ENCODE data around the gene TLR8.
A peak's percentile ranks its signal among the peaks of the same experiment; 100 is the strongest.

The TLR8 gene

DNA sequence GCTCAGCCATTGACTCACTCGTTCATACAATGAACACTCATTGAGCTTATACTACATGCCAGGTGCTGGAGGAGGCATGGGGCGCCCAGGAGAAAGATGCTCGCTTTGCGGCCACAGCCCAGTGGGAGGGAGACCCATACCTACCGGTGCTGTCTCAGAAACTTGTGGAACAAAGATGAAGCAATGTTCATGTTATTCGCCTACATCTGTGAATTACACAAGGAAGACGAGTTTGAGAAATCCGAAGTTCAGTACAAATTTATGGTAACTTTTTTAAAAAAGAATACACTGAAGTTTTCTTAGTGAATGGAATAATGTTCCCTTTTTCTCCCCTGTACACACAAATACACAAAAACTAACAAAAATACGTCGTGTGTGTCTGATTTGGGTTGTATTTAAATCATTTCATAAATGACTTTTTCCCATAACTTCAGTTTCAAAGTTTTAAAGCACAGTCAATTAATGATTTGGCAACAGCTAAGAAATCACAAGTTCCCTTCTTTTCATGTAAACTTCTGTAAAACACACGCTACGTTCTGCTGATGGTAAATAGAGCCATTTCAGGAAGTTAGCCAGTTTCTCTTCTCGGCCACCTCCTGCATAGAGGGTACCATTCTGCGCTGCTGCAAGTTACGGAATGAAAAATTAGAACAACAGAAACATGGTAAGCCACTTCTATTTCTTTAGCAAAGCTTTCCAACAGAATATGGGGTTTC lies at the start of gene TLR8:
TSS of gene TLR8 (plus strand) at position 575 of the 716 bp plus-strand sequence. CDS start at position 662, 87 bp downstream.
- no peak for DNase-seq

DNA sequence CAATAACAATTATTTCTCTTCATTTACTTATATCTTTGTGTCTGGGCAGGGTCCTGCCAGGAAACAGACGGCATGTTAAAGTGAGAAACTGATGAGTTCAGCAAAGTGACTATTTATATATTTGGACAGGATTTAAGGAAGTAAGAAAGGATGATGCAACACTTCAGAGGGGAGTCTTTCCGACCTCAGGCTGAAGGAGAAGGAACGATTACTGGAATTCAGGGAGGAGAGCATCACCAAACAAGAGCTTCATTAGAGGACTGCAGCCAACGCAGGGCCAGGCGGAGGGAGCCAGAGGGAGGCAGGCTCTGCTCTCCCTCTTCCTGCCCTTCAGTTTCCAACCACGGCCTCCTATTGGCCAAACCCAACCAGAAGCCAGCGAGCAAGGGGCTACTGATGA lies 41.1 kb upstream of the TLR8 start:
- no peak for DNase-seq

GRCh38 chrX:12866451-12867377 lies 39.7 kb upstream of the TLR8 start, which contains the start of gene TLR7:
Gene TLR7, plus strand, starts transcription at chrX:12867072. Its CDS starts 507 bp downstream, at chrX:12867579.
- DNase-seq = no peak

DNA sequence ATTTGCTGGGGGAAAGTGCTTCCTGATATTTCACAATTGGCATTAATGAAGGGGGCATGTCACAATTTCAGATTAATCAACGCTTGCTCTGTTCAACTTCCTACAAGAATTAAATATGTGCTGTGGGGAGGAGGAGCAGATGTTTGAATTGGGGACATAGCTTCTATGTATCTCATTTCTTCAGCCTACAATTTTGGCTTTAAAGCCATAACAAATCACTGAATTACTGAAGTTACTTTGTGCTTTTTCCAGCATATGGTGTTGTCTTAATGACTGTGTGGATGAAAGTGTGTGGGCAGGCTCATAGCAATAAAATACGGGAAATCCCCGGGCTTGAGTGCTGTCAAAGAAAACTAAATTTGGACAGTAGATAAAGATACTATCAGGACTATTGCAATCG lies 38.7 kb upstream of the TLR8 start:
- DNase-seq = no peak

- no peak for DNase-seq
These were observed 37.7 kb upstream of the TLR8 start for GRCh38 chrX:12868747-12869146.

DNA sequence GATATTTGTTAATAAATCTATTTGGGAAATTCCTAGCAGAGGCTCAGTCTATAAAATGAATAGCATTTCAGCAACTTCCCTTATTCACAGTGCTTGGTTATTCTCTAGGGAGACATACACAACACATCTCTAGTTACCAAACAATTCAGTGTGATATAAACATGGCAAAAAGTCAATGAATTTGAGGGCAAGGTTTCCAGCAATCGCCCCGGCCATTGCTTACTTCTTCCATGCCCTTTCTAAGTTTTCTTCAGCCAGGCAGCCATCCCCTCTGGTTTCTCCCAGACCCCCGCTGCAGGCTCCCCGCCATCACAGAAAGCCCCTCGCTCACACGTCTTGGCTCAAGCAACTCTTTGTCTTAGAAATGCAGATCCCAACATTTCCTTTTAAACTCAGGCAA lies 35.2 kb upstream of the TLR8 start:
- DNase-seq = no peak

DNA sequence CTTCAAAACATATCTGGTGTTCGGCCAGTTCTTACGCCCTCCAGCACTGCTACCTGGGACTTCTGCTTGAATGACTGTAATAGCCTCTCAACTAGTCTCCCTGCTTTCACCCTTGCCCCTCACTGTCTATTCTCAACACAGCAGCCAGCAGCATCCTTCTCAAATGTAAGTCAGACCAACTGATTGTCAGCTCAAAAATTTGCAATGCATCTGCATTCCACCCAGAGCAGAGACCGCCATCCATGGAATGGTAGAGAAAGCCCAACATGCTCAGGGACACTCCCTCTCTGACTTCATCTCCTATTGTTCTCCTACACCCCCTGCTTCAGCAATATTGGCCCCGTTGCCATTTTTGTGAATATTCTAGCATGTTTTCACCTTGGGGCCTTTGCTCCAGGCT lies 33.7 kb upstream of the TLR8 start:
- DNase-seq = no peak

GRCh38 chrX:12874581-12874980 lies 31.8 kb upstream of the TLR8 start:
- DNase-seq = no peak

DNA sequence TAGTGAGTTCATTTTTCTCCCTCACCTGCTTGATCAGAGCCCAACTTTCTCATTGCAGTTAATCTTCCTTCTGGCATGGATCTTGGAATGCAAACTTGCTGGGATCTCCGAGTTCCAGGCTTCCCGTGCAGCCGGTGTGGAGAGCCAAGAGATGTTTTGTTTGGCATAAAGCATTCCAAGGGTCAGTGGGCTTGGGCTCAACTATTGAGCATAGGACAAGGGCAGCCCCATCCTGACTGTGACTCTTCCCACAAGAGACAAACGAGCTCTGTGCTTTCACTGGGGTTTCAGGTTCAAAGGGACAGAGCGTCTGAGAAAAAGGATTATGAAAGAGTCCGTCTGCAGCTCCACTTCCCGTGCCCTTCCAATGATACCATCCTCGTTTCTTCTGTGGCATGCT lies 29.0 kb upstream of the TLR8 start:
- DNase-seq = no peak

GRCh38 chrX:12878536-12878935 lies 27.9 kb upstream of the TLR8 start:
- DNase-seq = no peak

GRCh38 chrX:12881914-12882313 lies 24.5 kb upstream of the TLR8 start:
- no peak for DNase-seq

DNA sequence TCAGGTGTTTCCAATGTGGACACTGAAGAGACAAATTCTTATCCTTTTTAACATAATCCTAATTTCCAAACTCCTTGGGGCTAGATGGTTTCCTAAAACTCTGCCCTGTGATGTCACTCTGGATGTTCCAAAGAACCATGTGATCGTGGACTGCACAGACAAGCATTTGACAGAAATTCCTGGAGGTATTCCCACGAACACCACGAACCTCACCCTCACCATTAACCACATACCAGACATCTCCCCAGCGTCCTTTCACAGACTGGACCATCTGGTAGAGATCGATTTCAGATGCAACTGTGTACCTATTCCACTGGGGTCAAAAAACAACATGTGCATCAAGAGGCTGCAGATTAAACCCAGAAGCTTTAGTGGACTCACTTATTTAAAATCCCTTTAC lies 20.9 kb upstream of the TLR8 start:
- no peak for DNase-seq

GRCh38 chrX:12886545-12886944 lies 19.9 kb upstream of the TLR8 start:
- no peak for DNase-seq

DNA sequence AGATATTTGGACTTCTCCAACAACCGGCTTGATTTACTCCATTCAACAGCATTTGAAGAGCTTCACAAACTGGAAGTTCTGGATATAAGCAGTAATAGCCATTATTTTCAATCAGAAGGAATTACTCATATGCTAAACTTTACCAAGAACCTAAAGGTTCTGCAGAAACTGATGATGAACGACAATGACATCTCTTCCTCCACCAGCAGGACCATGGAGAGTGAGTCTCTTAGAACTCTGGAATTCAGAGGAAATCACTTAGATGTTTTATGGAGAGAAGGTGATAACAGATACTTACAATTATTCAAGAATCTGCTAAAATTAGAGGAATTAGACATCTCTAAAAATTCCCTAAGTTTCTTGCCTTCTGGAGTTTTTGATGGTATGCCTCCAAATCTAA lies 19.3 kb upstream of the TLR8 start:
- DNase-seq = no peak

- no peak for DNase-seq
These were observed 18.7 kb upstream of the TLR8 start for GRCh38 chrX:12887767-12888166.

- no peak for DNase-seq
These were observed 16.0 kb upstream of the TLR8 start for GRCh38 chrX:12890467-12890866.

DNA sequence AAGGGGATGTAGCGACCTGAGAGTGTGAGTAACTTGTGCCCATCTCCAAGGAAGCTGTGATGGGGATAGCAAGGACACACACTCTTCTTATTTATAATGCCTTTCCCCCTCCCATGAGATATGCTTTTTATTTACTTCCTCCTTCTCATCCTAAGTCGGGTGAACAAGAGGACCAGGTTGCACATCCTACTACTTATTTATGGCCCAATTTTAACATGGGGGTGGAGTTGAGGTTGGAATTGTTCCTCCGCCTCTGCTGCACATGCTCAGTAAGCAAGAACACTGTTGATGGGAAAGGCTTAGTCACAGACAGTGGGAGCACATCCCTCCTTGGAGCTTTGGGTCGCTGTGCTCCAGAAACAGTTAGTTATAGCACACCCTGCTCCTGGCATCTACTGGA lies 15.2 kb upstream of the TLR8 start:
- DNase-seq = no peak

DNA sequence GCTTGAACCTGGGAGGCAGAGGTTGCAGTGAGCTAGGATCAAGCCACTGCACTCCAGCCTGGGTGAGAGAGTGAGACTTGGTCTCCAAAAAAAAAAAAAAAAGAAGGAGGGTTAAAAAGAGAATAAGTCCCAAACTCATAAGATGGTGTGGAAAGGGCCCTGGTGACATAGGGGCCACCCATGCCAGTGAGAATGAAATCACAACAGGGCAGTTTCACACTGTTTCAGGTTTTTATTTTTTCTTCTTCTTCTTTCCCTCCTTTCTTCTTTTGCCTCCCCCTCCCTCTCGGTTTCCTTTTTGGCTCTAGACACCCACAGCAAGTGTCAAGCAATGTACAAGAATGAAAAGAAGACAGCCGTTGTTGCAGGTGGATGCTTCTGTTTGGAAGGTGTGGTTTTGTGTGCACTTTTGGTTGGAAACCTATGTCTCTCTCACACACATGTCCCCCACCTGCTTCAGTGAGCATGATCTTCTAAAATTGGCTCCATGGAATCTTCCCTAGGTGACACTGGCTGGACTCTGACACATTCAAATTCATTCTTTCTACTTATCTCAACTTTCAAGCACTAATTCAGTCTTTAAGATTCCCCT lies 14.4 kb upstream of the TLR8 start:
- no peak for DNase-seq

- no peak for DNase-seq
These were observed 13.7 kb upstream of the TLR8 start for GRCh38 chrX:12892716-12893115.

DNA sequence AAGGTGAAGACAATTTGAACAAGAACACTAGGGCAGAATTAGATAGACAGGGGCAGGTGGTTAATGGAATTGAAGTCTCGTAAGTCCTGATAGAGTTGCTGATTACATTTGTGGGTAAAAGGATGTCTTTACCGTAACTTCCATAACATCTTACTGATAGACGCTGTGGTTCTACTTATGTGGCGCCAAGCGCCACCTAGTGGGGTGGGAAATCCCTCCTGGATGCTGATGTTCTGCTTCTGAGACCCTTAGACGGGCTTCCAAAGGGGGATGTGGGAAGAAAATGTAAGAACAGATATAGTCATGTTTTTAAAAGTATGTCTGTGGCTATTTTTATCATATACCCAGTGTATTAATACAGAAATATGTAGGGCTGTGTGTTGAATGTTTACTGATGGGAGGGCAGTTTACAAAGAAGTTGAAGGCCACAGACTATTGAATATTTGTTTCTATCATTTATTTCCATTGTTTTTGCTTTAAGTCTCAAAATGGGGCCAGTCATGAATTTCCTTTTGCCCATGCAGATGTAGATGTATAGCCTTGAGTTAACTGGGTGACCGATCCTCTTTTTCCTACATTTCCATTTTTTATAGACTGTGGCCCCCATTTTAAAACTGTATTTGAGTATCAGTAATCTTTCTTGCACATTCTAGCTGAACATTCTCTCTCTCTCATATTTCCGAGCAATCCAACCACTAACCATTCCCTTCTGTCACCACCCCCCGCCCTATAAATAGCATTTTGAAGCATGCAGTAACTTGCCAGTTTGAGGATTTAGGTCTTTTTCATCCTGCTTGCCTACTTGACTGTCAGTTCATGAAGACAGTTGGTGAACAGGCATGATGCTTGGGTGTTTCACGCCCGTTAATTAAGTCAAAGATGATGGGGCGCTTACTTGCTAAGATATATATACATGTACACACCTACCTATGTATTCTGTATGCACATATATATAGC lies 12.1 kb upstream of the TLR8 start:
- DNase-seq = peak; percentile 30

DNA sequence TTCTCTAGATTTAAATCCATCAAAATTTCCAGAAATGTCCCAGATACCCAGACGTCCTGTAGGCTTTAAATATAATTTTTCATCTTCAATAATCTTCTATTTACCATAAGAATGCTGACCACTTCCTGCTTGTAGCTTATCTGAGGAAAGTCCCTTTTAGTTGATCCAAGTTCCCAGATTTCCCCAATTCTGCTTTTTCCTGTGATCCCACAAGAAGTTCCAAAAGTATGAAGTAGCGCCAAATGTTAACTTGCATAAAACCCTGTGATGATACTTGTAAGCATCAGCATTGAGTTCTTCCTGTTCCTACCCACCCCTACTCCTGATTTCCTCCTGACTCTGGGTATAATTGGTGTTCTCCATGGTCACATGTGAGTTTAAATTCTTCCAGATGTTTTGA lies 10.6 kb upstream of the TLR8 start:
- DNase-seq = no peak

GRCh38 chrX:12896935-12897334 lies 9.5 kb upstream of the TLR8 start:
- DNase-seq = no peak

DNA sequence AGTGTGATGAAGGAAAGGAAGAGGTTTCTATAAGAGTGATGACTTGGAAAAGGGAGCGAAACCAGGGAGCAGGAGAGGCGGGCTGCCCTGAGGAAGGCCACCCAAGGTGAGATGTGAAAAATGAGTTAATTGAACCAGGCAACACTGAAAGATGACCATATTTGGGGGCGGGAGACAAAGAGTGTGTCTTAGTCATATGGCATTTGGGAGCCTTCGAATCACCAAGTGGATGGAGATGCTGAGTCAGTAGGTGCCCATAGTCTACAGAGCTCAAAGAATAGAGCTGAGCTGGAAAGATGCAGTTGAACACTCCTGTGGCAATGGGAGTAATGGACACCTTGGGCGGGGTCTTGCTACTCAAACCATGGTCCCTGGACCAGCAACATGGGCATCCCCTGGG lies 8.3 kb upstream of the TLR8 start:
- no peak for DNase-seq
